IMR-90 (cell line): ENCODE measurements around the gene NF1. TPM values are rescaled to one million over a fixed set of nuclear protein-coding genes. Genes with fewer than 3 reads are reported as not detected.

Experiments used
- ATAC-seq: fragments of 200-7000 bp; cut with Tn5 transposase; 2 replicates; pipeline ENCODE4 v1.9.1; 2020; ENCODE audit warnings: low read depth, mild to moderate bottlenecking, moderate library complexity
- BruUV-seq: library from RNA; stranded (reverse); fragments of 400-500 nt; replicated peaks from 2 replicates; lab custom pipeline; 2021; lab: Mats Ljungman, UMichigan
- CTCF ChIA-PET: fragments of 300-600 bp; formaldehyde crosslinking; extraction: SDS; loops from one replicate; lab custom pipeline; 2021; ENCODE audit warnings: antibody characterized with exemption; lab: Yijun Ruan, JAX
- POLR2A ChIA-PET: fragments of 300-600 bp; sonication (Branson Sonifier 250); formaldehyde crosslinking; loops from one replicate; lab custom pipeline; 2022; ENCODE audit warnings: antibody characterized with exemption; ENCODE audit not compliant: unreplicated experiment; lab: Charles Lee
- DNase-seq: peaks from one replicate; pipeline ENCODE4 v3.0.0; 2013
- H2AFZ ChIP-seq: replicated peaks from 2 replicates; pipeline ENCODE3; 2013; ENCODE audit warnings: low read length, mild to moderate bottlenecking; ENCODE audit not compliant: poor library complexity
- H2AK5ac ChIP-seq: 2 replicates; pipeline ENCODE4 v1.6.1; 2013; ENCODE audit warnings: low read depth, low read length, inconsistent platforms
- H2AK9ac ChIP-seq: replicated peaks from 2 replicates; pipeline ENCODE3; 2013; ENCODE audit warnings: mild to moderate bottlenecking, low read depth, low read length, moderate library complexity; ENCODE audit not compliant: poor library complexity
- H2BK120ac ChIP-seq: 2 replicates; pipeline ENCODE4 v1.6.1; 2013; ENCODE audit warnings: low read depth, low read length, inconsistent platforms
- H2BK15ac ChIP-seq: 3 replicates; pipeline ENCODE4 v1.6.1; 2013; ENCODE audit warnings: low read depth, low read length, inconsistent platforms
- H2BK20ac ChIP-seq: 2 replicates; pipeline ENCODE4 v1.6.1; 2013; ENCODE audit warnings: low read depth, mild to moderate bottlenecking, inconsistent platforms, low read length, moderate library complexity
- H2BK5ac ChIP-seq: 2 replicates; pipeline ENCODE4 v1.6.1; 2013; ENCODE audit warnings: mild to moderate bottlenecking, low read depth, low read length, inconsistent platforms; ENCODE audit not compliant: poor library complexity, severe bottlenecking
- H3K14ac ChIP-seq: replicated peaks from 2 replicates; pipeline ENCODE4 v1.6.1; 2013; ENCODE audit warnings: low read depth, low read length, inconsistent platforms
- H3K18ac ChIP-seq: 2 replicates; pipeline ENCODE4 v1.6.1; 2013; ENCODE audit warnings: low read depth, low read length, control low read depth
- H3K23ac ChIP-seq: 2 replicates; pipeline ENCODE4 v1.6.1; 2013; ENCODE audit warnings: low read depth, low read length, inconsistent platforms
- H3K27ac ChIP-seq: 2 replicates; pipeline ENCODE4 v1.5.1; 2013; ENCODE audit warnings: mild to moderate bottlenecking, control low read depth, low read length; ENCODE audit not compliant: insufficient read depth
- H3K27me3 ChIP-seq: 2 replicates; pipeline ENCODE4 v1.6.1; 2013; ENCODE audit warnings: low read length; ENCODE audit not compliant: control insufficient read depth, insufficient read depth
- H3K36me3 ChIP-seq: 2 replicates; pipeline ENCODE4 v1.6.1; 2013; ENCODE audit warnings: low read length, mixed read lengths; ENCODE audit not compliant: control insufficient read depth, insufficient read depth
- H3K4ac ChIP-seq: 2 replicates; pipeline ENCODE4 v1.6.1; 2013; ENCODE audit warnings: low read depth, low read length, inconsistent platforms
- H3K4me1 ChIP-seq: 2 replicates; pipeline ENCODE4 v1.6.1; 2013; ENCODE audit warnings: low read length, mixed read lengths; ENCODE audit not compliant: control insufficient read depth, insufficient read depth
- H3K4me2 ChIP-seq: 2 replicates; pipeline ENCODE4 v1.6.1; 2013; ENCODE audit warnings: low read depth, mild to moderate bottlenecking, control low read depth, low read length, moderate library complexity
- H3K4me3 ChIP-seq: 2 replicates; pipeline ENCODE4 v1.5.1; 2013; ENCODE audit warnings: low read depth, mild to moderate bottlenecking, control low read depth, low read length, moderate library complexity; ENCODE audit not compliant: insufficient read depth
- H3K56ac ChIP-seq: 2 replicates; pipeline ENCODE4 v1.6.1; 2013; ENCODE audit warnings: low read length, inconsistent platforms; ENCODE audit not compliant: insufficient read depth; ENCODE audit errors: extremely low read depth
- H3K79me1 ChIP-seq, 2 experiments: 2 replicates each; pipeline ENCODE4 v1.6.1; 2013; ENCODE audit warnings: low read length in 2 of 2, inconsistent platforms in 1 of 2, low read depth in 1 of 2
- H3K9ac ChIP-seq: 2 replicates; pipeline ENCODE4 v1.6.1; 2013; ENCODE audit warnings: low read depth, low read length, control low read depth
- H3K9me1 ChIP-seq: 2 replicates; pipeline ENCODE4 v1.6.1; 2013; ENCODE audit warnings: low read length, inconsistent platforms; ENCODE audit not compliant: insufficient read depth
- H3K9me3 ChIP-seq: 2 replicates; pipeline ENCODE4 v1.6.1; 2013; ENCODE audit warnings: low read length; ENCODE audit not compliant: control insufficient read depth, insufficient read depth
- H4K20me1 ChIP-seq: 2 replicates; pipeline ENCODE4 v1.6.1; 2013; ENCODE audit warnings: low read length, inconsistent platforms; ENCODE audit not compliant: insufficient read depth
- H4K5ac ChIP-seq: 2 replicates; pipeline ENCODE4 v1.6.1; 2013; ENCODE audit warnings: mild to moderate bottlenecking, low read depth, low read length, control low read depth
- H4K8ac ChIP-seq, 2 experiments: 2 replicates each; pipeline ENCODE4 v1.6.1; 2013; ENCODE audit warnings: low read depth in 2 of 2, low read length in 2 of 2, control low read depth in 1 of 2, inconsistent platforms in 1 of 2
- H4K91ac ChIP-seq: 2 replicates; pipeline ENCODE4 v1.6.1; 2013; ENCODE audit warnings: low read depth, low read length, inconsistent platforms; ENCODE audit not compliant: insufficient read depth
- BHLHE40 ChIP-seq: fragments of 150-350 bp; IDR thresholded peaks from 2 replicates; pipeline ENCODE4 v1.6.1; 2016; ENCODE audit warnings: mild to moderate bottlenecking, low read depth, low read length
- FOS ChIP-seq: fragments of 150-350 bp; IDR thresholded peaks from 2 replicates; pipeline ENCODE4 v1.6.1; 2016; ENCODE audit warnings: low read depth, low read length
- MAFK ChIP-seq: IDR thresholded peaks from 2 replicates; pipeline ENCODE4 v1.6.1; 2012; ENCODE audit warnings: low read depth, low read length, improper control_type of control experiment
- RFX5 ChIP-seq: IDR thresholded peaks from 2 replicates; pipeline ENCODE4 v1.8.0; 2012; ENCODE audit warnings: low read depth, mild to moderate bottlenecking, low read length, moderate library complexity
- WGBS, 2 experiments: methylation state at CpG; one replicate each; pipeline versions ENCODE4 v1.1.5 to v1.1.7; 2013; ENCODE audit warnings: missing lambda C conversion rate in 2 of 2; ENCODE audit not compliant: insufficient read length in 1 of 2; ENCODE audit errors: extremely low coverage in 2 of 2; 5-methylcytosine and 5-hydroxymethylcytosine counted together
- dilution Hi-C: fragments of 300-500 bp; cut with HindIII; formaldehyde crosslinking; loops from one replicate; pipeline ENCODE4 v1.14.3; 2018; ENCODE audit warnings: low sequenced_read_pairs; ENCODE audit not compliant: unreplicated experiment
- in situ Hi-C: fragments of 300-500 bp; cut with MboI; formaldehyde crosslinking; loops from 3 replicates; pipeline ENCODE4 v1.14.3; 2019; ENCODE audit warnings: low sequenced_read_pairs, inconsistent platforms, mixed read lengths
- intact Hi-C: fragments of 100-400 bp; cut with micrococcal nuclease; formaldehyde crosslinking; loops from 2 replicates; pipeline ENCODE4 v1.10.0; 2022
- polyA plus RNA-seq, 3 experiments: library from polyadenylated mRNA; depleted of rRNA; stranded (reverse); fragments of >200 nt; gene quantifications; 2 replicates each; pipeline ENCODE4 v1.2.3, GENCODE V29; 2012; ENCODE audit warnings: low replicate concordance in 1 of 3
- total RNA-seq: library from RNA; depleted of rRNA; stranded (reverse); fragments of >200 nt; gene quantifications from 2 replicates; pipeline ENCODE4 v1.2.3, GENCODE V29; 2012
- TF ChIP-seq, protein P1 (sequence below): fragments of 150-350 bp; IDR thresholded peaks from 2 replicates; pipeline ENCODE4 v1.6.1; 2017; ENCODE audit warnings: mild to moderate bottlenecking, antibody characterized with exemption, low read length, low read depth

NF1 gene
- total and polyA plus RNA-seq, 2 of the 4 experiments (the other 2 are of a cell fraction) = 17.9 to 48.6 TPM

GRCh38 chr17:31269578-31269983 is 174.8 kb downstream of the NF1 start:
- no TSS peak for BruUV-seq
- peaks cover 6 to 13% of the 10 kb centered on the region in 2 experiments; a peak in 3 of 4 replicates for H3K79me1 ChIP-seq
- peaks cover 8% of the 10 kb centered on the region for H3K4me1 ChIP-seq
- H3K9me3 ChIP-seq = no peaks in the 10 kb centered on the region
- TF ChIP-seq RFX5 (no peak), MAFK (peak; percentile 75), FOS (peak; percentile 27; the same call in 1 of the 2 replicates), BHLHE40 (peak; percentile 85)
- TF ChIP-seq, protein P1, sequence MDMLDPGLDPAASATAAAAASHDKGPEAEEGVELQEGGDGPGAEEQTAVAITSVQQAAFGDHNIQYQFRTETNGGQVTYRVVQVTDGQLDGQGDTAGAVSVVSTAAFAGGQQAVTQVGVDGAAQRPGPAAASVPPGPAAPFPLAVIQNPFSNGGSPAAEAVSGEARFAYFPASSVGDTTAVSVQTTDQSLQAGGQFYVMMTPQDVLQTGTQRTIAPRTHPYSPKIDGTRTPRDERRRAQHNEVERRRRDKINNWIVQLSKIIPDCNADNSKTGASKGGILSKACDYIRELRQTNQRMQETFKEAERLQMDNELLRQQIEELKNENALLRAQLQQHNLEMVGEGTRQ = peak; percentile 95
- H2BK5ac ChIP-seq = peak overlapping the region; percentile 94
- H2BK15ac ChIP-seq = peak overlapping the region; percentile 97; the same call in 1 of the 3 replicates
- peak overlapping the region; percentile 91 for H3K4ac ChIP-seq
- no peaks in the 10 kb centered on the region for H3K27me3 ChIP-seq
- DNase-seq = peak; percentile 97
- peak overlapping the region in 1 of 2 experiments; percentile 87; a peak in 2 of 4 replicates for H4K8ac ChIP-seq
- H3K4me2 ChIP-seq = peak overlapping the region; percentile 15
- H4K20me1 ChIP-seq = no peaks in the 10 kb centered on the region
- H2BK120ac ChIP-seq = peak overlapping the region; percentile 92
- no CpG with 5 or more reads among the region's 1 CpG for WGBS, 2 experiments
- H2AK9ac ChIP-seq = peak overlapping the region; percentile 86
- no peak overlapping the region for H3K18ac ChIP-seq
- peak; percentile 92 for ATAC-seq
- no peak overlapping the region for H3K9ac ChIP-seq
- no peak overlapping the region for H3K4me3 ChIP-seq
- H2AFZ ChIP-seq = no peak overlapping the region
- no peak overlapping the region for H2AK5ac ChIP-seq
- H4K5ac ChIP-seq = no peak overlapping the region
- peak overlapping the region; percentile 93 for H2BK20ac ChIP-seq
- CTCF ChIA-PET = interaction anchor here (0.6 to 1.2 kb wide), 2 partner anchors 16 to 74 kb away, joined by 3 to 6 read pairs; no protein-coding TSS in a partner anchor
- peaks cover 6% of the 10 kb centered on the region; the same call in 1 of the 2 replicates for H3K9me1 ChIP-seq
- dilution Hi-C loops (no loop called here), intact Hi-C loops (loop anchor here (5.0 kb wide), 1 partner anchor 88 kb away; no protein-coding TSS in a partner anchor), in situ Hi-C loops (no loop called here)
- H3K27ac ChIP-seq = peak overlapping the region; percentile 41; the same call in 1 of the 2 replicates
- no peak overlapping the region; the same call in 1 of the 2 replicates for H3K56ac ChIP-seq
- H3K36me3 ChIP-seq = peaks cover 10% of the 10 kb centered on the region
- POLR2A ChIA-PET = interaction anchor here (0.6 kb wide), 1 partner anchor 9 kb away, joined by 11 read pairs; no protein-coding TSS in a partner anchor
- peak overlapping the region; percentile 87; the same call in 1 of the 2 replicates for H3K23ac ChIP-seq
- peak overlapping the region; percentile 76; the same call in 1 of the 2 replicates for H4K91ac ChIP-seq
- H3K14ac ChIP-seq = peak overlapping the region; percentile 95; the same call in 1 of the 2 replicates
